ENCODE results near the gene CD109. TPM values are rescaled to one million over a fixed set of nuclear protein-coding genes. Genes with fewer than 3 reads are reported as not detected.

CD109 gene
- total RNA-seq, 3 donors from 2014 or later, result 10.2 to 16.8 (median 13.3) TPM

- Histone ChIP-seq H3K9me3 (no peaks in the 10 kb centered on the region), H3K4me3 (no peak overlapping the region), H3K4me1 (no peaks in the 10 kb centered on the region), H3K27me3 (no peaks in the 10 kb centered on the region), H3K36me3 (no peaks in the 10 kb centered on the region), H3K27ac (no peak overlapping the region)
- DNase-seq (ENCODE audit: low spot score in 2 of 2), result no peak
- intact Hi-C loops (cut with DNase I; ENCODE audit: low total_unique reads), result no loop called here
- TF ChIP-seq, protein P1, sequence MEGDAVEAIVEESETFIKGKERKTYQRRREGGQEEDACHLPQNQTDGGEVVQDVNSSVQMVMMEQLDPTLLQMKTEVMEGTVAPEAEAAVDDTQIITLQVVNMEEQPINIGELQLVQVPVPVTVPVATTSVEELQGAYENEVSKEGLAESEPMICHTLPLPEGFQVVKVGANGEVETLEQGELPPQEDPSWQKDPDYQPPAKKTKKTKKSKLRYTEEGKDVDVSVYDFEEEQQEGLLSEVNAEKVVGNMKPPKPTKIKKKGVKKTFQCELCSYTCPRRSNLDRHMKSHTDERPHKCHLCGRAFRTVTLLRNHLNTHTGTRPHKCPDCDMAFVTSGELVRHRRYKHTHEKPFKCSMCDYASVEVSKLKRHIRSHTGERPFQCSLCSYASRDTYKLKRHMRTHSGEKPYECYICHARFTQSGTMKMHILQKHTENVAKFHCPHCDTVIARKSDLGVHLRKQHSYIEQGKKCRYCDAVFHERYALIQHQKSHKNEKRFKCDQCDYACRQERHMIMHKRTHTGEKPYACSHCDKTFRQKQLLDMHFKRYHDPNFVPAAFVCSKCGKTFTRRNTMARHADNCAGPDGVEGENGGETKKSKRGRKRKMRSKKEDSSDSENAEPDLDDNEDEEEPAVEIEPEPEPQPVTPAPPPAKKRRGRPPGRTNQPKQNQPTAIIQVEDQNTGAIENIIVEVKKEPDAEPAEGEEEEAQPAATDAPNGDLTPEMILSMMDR (IDR thresholded peaks at IDR 0.05), result no peak
- TF ChIP-seq POLR2AphosphoS5 (IDR thresholded peaks at IDR 0.05), result no peak
Observed at GRCh38 chr6:73811706-73812105, 115.7 kb downstream of the CD109 start.

GRCh38 chr6:73817253-73817652, 121.2 kb downstream of the CD109 start:
- Histone ChIP-seq H3K27me3 (no peaks in the 10 kb centered on the region), H3K36me3 (no peaks in the 10 kb centered on the region), H3K27ac (no peak overlapping the region), H3K9me3 (no peaks in the 10 kb centered on the region), H3K4me3 (no peak overlapping the region), H3K4me1 (no peaks in the 10 kb centered on the region)
- DNase-seq (ENCODE audit: low spot score in 2 of 2), result no peak
- TF ChIP-seq POLR2A (IDR thresholded peaks at IDR 0.05), result no peak
- no peak for TF ChIP-seq POLR2AphosphoS5 (IDR thresholded peaks at IDR 0.05)
- TF ChIP-seq, protein P1 (IDR thresholded peaks at IDR 0.05), result no peak
- intact Hi-C loops (cut with DNase I; ENCODE audit: low total_unique reads), result no loop called here

DNA sequence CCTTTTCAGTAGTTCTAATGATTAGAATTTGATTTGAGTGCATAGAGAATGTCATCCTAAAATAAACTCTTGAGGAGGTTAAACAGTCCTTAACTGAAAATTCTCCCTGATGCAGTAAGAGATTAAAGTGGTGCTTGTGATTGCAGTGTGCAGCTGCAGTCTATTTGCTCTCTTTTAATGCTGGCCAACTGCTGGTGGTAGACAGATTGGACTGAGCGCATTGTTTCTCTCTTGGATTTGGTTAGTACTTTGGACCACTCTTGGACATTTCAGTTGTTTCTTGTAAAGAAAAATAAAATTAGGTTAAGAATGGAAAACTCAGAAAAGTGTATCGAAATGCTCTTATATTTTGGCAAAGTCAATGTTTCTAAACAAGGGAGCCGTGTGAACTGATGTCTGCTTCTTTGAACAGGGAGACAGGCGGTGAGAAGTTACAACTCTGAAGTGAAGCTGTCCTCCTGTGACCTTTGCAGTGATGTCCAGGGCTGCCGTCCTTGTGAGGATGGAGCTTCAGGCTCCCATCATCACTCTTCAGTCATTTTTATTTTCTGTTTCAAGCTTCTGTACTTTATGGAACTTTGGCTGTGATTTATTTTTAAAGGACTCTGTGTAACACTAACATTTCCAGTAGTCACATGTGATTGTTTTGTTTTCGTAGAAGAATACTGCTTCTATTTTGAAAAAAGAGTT, 127.2 kb downstream of the CD109 start:
- DNase-seq (ENCODE audit: low spot score in 2 of 2), result no peak
- no peak for TF ChIP-seq POLR2AphosphoS5 (IDR thresholded peaks at IDR 0.05)
- TF ChIP-seq, protein P1 (IDR thresholded peaks at IDR 0.05), result no peak
- H3K9me3 ChIP-seq, result no peaks in the 10 kb centered on the region
- H3K36me3 ChIP-seq, result no peaks in the 10 kb centered on the region
- H3K4me3 ChIP-seq, result no peak overlapping the region
- H3K4me1 ChIP-seq, result no peaks in the 10 kb centered on the region
- H3K27me3 ChIP-seq, result no peaks in the 10 kb centered on the region
- intact Hi-C loops (cut with DNase I; ENCODE audit: low total_unique reads), result no loop called here
- H3K27ac ChIP-seq, result no peak overlapping the region

GRCh38 chr6:73823832-73824231, 127.8 kb downstream of the CD109 start:
- intact Hi-C loops (cut with DNase I; ENCODE audit: low total_unique reads), result no loop called here
- no peak for DNase-seq (ENCODE audit: low spot score in 2 of 2)
- no peaks in the 10 kb centered on the region for H3K4me1 ChIP-seq
- H3K27ac ChIP-seq, result no peak overlapping the region
- H3K9me3 ChIP-seq, result no peaks in the 10 kb centered on the region
- H3K27me3 ChIP-seq, result no peaks in the 10 kb centered on the region
- H3K36me3 ChIP-seq, result no peaks in the 10 kb centered on the region
- TF ChIP-seq POLR2A (IDR thresholded peaks at IDR 0.05) (no peak), POLR2AphosphoS5 (IDR thresholded peaks at IDR 0.05) (no peak)
- TF ChIP-seq, protein P1 (IDR thresholded peaks at IDR 0.05), result no peak
- no peak overlapping the region for H3K4me3 ChIP-seq

DNA sequence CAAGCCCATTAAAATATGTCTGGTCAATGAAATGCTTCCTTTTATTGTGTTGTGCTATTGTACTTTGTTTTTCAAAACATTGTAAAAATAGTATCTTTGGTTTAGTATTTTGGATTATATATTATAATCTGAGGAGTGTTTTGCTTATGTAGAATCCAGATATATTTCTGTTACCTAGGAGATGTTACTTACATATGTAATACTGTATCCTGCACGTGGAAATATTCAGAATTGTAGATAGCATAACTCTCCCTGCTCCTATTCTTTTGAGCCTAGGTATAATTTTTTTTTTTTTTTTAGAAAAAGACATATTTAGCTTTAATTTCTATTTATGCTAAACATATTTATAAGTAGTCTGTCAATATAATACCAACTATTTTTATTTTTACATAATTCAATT, 130.6 kb downstream of the CD109 start:
- H3K9me3 ChIP-seq, result no peaks in the 10 kb centered on the region
- H3K36me3 ChIP-seq, result no peaks in the 10 kb centered on the region
- H3K27me3 ChIP-seq, result no peaks in the 10 kb centered on the region
- no peak overlapping the region for H3K4me3 ChIP-seq
- intact Hi-C loops (cut with DNase I; ENCODE audit: low total_unique reads), result no loop called here
- H3K27ac ChIP-seq, result no peak overlapping the region
- no peak for TF ChIP-seq POLR2AphosphoS5 (IDR thresholded peaks at IDR 0.05)
- no peak for TF ChIP-seq POLR2A (IDR thresholded peaks at IDR 0.05)
- TF ChIP-seq, protein P1 (IDR thresholded peaks at IDR 0.05), result no peak
- no peak for DNase-seq (ENCODE audit: low spot score in 2 of 2)
- H3K4me1 ChIP-seq, result no peaks in the 10 kb centered on the region
